ENCODE measurements around the gene RNF215. TPM values are rescaled to one million over a fixed set of nuclear protein-coding genes. Genes with fewer than 3 reads are reported as not detected.

Gene RNF215
- total RNA-seq, 1 donor, result 13.0 TPM

GRCh38 chr22:30421695-30422480, 34.7 kb upstream of the RNF215 start:
- no peak for DNase-seq (ENCODE audit: low read depth)
- TF ChIP-seq CTCF (IDR thresholded peaks at IDR 0.05; ENCODE audit: insufficient read depth, low read length), result no peak
- H3K4me3 ChIP-seq (ENCODE audit: low read depth, low read length), result no peak overlapping the region

- DNase-seq (ENCODE audit: low read depth), result peak; percentile 93
- H3K4me3 ChIP-seq (ENCODE audit: low read depth, low read length), result peak overlapping the region; percentile 34
Measured at GRCh38 chr22:30420347-30421125, 33.3 kb upstream of the RNF215 start.

GRCh38 chr22:30416837-30417236, 29.6 kb upstream of the RNF215 start:
- no peak overlapping the region for H3K4me3 ChIP-seq (ENCODE audit: low read depth, low read length)
- no peak for TF ChIP-seq CTCF (IDR thresholded peaks at IDR 0.05; ENCODE audit: insufficient read depth, low read length)
- DNase-seq (ENCODE audit: low read depth), result no peak

More at GRCh38 chr22:30420347-30421125, 33.3 kb upstream of the RNF215 start:
- TF ChIP-seq CTCF (IDR thresholded peaks at IDR 0.05; ENCODE audit: insufficient read depth, low read length), result no peak

- TF ChIP-seq CTCF (IDR thresholded peaks at IDR 0.05; ENCODE audit: insufficient read depth, low read length), result no peak
- no peak for DNase-seq (ENCODE audit: low read depth)
Measured at GRCh38 chr22:30416403-30416802, 29.2 kb upstream of the RNF215 start.

GRCh38 chr22:30414525-30415047, 27.4 kb upstream of the RNF215 start:
- DNase-seq (ENCODE audit: low read depth), result peak; percentile 65
- no peak for TF ChIP-seq CTCF (IDR thresholded peaks at IDR 0.05; ENCODE audit: insufficient read depth, low read length)

More at GRCh38 chr22:30416403-30416802, 29.2 kb upstream of the RNF215 start:
- no peak overlapping the region for H3K4me3 ChIP-seq (ENCODE audit: low read depth, low read length)

GRCh38 chr22:30413745-30414524, 26.7 kb upstream of the RNF215 start:
- H3K4me3 ChIP-seq (ENCODE audit: low read depth, low read length), result no peak overlapping the region
- no peak for DNase-seq (ENCODE audit: low read depth)
- no peak for TF ChIP-seq CTCF (IDR thresholded peaks at IDR 0.05; ENCODE audit: insufficient read depth, low read length)

More at GRCh38 chr22:30414525-30415047, 27.4 kb upstream of the RNF215 start:
- H3K4me3 ChIP-seq (ENCODE audit: low read depth, low read length), result no peak overlapping the region

Data from fibroblast of the aortic adventitia (primary cell).